Measurements from ENCODE around the gene SDR42E2.

The SDR42E2 gene

GRCh38 chr16:22206842-22207714 is 44.8 kb downstream of the SDR42E2 start:
- peak overlapping the region; percentile 5; the same call in 1 of the 2 replicates for H3K27ac ChIP-seq (ENCODE audit: low read depth, low read length)
- no peaks in the 10 kb centered on the region for H3K9me2 ChIP-seq (replicated peaks; ENCODE audit: control insufficient read depth, low read length)
- H3K79me2 ChIP-seq (ENCODE audit: control insufficient read depth, low read length): peaks cover 47% of the 10 kb centered on the region
- peaks cover 7% of the 10 kb centered on the region; the same call in 1 of the 2 replicates for H3K36me3 ChIP-seq (ENCODE audit: control insufficient read depth, low read length)
- TF ChIP-seq CTCF (IDR thresholded peaks at IDR 0.05; ENCODE audit: low read depth, low read length, poor library complexity, severe bottlenecking) (no peak), EZH2phosphoT487 (IDR thresholded peaks at IDR 0.05; ENCODE audit: borderline replicate concordance, low read length) (no peak)
- peaks cover 4% of the 10 kb centered on the region; the same call in 1 of the 2 replicates for H4K20me1 ChIP-seq (ENCODE audit: control insufficient read depth, insufficient read depth, low read depth, low read length)
- H3K4me3 ChIP-seq (ENCODE audit: low read length): peak overlapping the region; percentile 99
- H3K4me2 ChIP-seq (ENCODE audit: low read length): peak overlapping the region; percentile 89
- H3F3A ChIP-seq (ENCODE audit: control insufficient read depth, insufficient read depth): peaks cover 9% of the 10 kb centered on the region
- H3K9me3 ChIP-seq (ENCODE audit: control insufficient read depth, insufficient read depth, low read length): peaks cover 2% of the 10 kb centered on the region; the same call in 1 of the 2 replicates
- H3K4me1 ChIP-seq (ENCODE audit: control insufficient read depth, low read length): peaks cover 23% of the 10 kb centered on the region
- no peaks in the 10 kb centered on the region for H3K27me3 ChIP-seq (ENCODE audit: control insufficient read depth, low read length)

- H3K4me3 ChIP-seq (ENCODE audit: low read length): peak overlapping the region; percentile 99
- H3K79me2 ChIP-seq (ENCODE audit: control insufficient read depth, low read length): peaks cover 47% of the 10 kb centered on the region
- H3K36me3 ChIP-seq (ENCODE audit: control insufficient read depth, low read length): peaks cover 7% of the 10 kb centered on the region; the same call in 1 of the 2 replicates
- H3K27ac ChIP-seq (ENCODE audit: low read depth, low read length): no peak overlapping the region
- H3K9me2 ChIP-seq (replicated peaks; ENCODE audit: control insufficient read depth, low read length): no peaks in the 10 kb centered on the region
- H3K4me1 ChIP-seq (ENCODE audit: control insufficient read depth, low read length): peaks cover 23% of the 10 kb centered on the region
- peak overlapping the region; percentile 89 for H3K4me2 ChIP-seq (ENCODE audit: low read length)
- no peaks in the 10 kb centered on the region for H3K27me3 ChIP-seq (ENCODE audit: control insufficient read depth, low read length)
- H4K20me1 ChIP-seq (ENCODE audit: control insufficient read depth, insufficient read depth, low read depth, low read length): peaks cover 4% of the 10 kb centered on the region; the same call in 1 of the 2 replicates
- TF ChIP-seq EZH2phosphoT487 (IDR thresholded peaks at IDR 0.05; ENCODE audit: borderline replicate concordance, low read length): no peak
- no peak for TF ChIP-seq CTCF (IDR thresholded peaks at IDR 0.05; ENCODE audit: low read depth, low read length, poor library complexity, severe bottlenecking)
- H3F3A ChIP-seq (ENCODE audit: control insufficient read depth, insufficient read depth): peaks cover 9% of the 10 kb centered on the region
- H3K9me3 ChIP-seq (ENCODE audit: control insufficient read depth, insufficient read depth, low read length): peaks cover 2% of the 10 kb centered on the region; the same call in 1 of the 2 replicates
Observed at GRCh38 chr16:22207715-22208360, 45.5 kb downstream of the SDR42E2 start.

- Histone ChIP-seq H4K20me1 (ENCODE audit: control insufficient read depth, insufficient read depth, low read depth, low read length) (peaks cover 4% of the 10 kb centered on the region; the same call in 1 of the 2 replicates), H3F3A (ENCODE audit: control insufficient read depth, insufficient read depth) (peaks cover 4% of the 10 kb centered on the region), H3K36me3 (ENCODE audit: control insufficient read depth, low read length) (peaks cover 7% of the 10 kb centered on the region; the same call in 1 of the 2 replicates), H3K9me2 (replicated peaks; ENCODE audit: control insufficient read depth, low read length) (no peaks in the 10 kb centered on the region), H3K27ac (ENCODE audit: low read depth, low read length) (no peak overlapping the region), H3K9me3 (ENCODE audit: control insufficient read depth, insufficient read depth, low read length) (peaks cover 2% of the 10 kb centered on the region; the same call in 1 of the 2 replicates), H3K4me1 (ENCODE audit: control insufficient read depth, low read length) (peaks cover 23% of the 10 kb centered on the region), H3K4me2 (ENCODE audit: low read length) (no peak overlapping the region), H3K27me3 (ENCODE audit: control insufficient read depth, low read length) (no peaks in the 10 kb centered on the region), H3K4me3 (ENCODE audit: low read length) (no peak overlapping the region), H3K79me2 (ENCODE audit: control insufficient read depth, low read length) (peaks cover 47% of the 10 kb centered on the region)
- TF ChIP-seq CTCF (IDR thresholded peaks at IDR 0.05; ENCODE audit: low read depth, low read length, poor library complexity, severe bottlenecking): no peak
Observed at GRCh38 chr16:22210285-22210684, 48.0 kb downstream of the SDR42E2 start.

All from DOHH2 (cell line).